ENCODE results near the gene SMPD3.
A peak's percentile ranks its signal among the peaks of the same experiment; 100 is the strongest.
"Not testable (repeated sequence)": the region's sequence is repeated elsewhere in the genome, so short reads cannot be mapped to it uniquely, and the experiment has no call there.

Gene SMPD3

GRCh38 chr16:68448360-68448970 is at the start of gene SMPD3:
TSS of gene SMPD3 (minus strand) at chr16:68448508. CDS start at chr16:68372181, 76,327 bp downstream.
- DNase-seq (ENCODE audit: low read depth): peak; percentile 98

GRCh38 chr16:68496689-68497088 is 48.4 kb upstream of the SMPD3 start:
- no peak for DNase-seq (ENCODE audit: low read depth)

- not testable (repeated sequence) for DNase-seq (ENCODE audit: low read depth)
Measured at GRCh38 chr16:68494261-68494660, 46.0 kb upstream of the SMPD3 start.

DNA sequence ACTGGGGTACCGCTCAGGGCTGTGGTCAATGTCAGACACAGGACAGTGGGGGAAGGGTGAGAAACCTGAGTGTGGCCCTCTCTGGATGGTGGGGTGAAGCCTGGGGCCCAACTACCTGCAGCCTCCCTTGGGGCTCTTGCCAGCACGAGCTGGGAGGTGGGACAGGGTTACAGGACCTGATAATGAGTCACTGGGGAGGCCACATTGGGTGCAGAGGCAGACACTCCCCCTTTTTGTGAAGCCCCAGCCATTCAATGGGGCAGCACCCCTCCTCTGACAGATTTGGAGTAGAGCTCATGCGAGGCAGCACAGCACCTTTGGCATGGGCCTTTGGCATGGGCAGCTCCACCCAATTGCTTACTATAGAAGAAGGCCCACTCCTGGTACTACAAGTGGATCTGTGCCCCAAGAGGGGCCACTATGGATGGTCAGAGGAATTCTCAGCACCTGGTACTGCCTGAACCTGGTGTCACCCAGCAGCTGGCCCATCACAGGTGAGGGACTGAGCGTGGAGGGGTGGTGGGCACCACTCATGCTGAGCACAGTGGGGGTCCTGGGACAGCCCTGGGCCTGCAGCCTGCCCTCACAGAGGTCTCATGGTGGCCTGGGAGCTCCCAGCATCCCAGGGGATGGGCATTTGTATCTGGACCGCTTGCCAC is 45.2 kb upstream of the SMPD3 start:
- no peak for DNase-seq (ENCODE audit: low read depth)

GRCh38 chr16:68492543-68493411 is 44.5 kb upstream of the SMPD3 start:
- DNase-seq (ENCODE audit: low read depth): no peak

GRCh38 chr16:68492151-68492542 is 43.8 kb upstream of the SMPD3 start:
- no peak for DNase-seq (ENCODE audit: low read depth)

GRCh38 chr16:68491576-68491950 is 43.3 kb upstream of the SMPD3 start:
- DNase-seq (ENCODE audit: low read depth): no peak

DNA sequence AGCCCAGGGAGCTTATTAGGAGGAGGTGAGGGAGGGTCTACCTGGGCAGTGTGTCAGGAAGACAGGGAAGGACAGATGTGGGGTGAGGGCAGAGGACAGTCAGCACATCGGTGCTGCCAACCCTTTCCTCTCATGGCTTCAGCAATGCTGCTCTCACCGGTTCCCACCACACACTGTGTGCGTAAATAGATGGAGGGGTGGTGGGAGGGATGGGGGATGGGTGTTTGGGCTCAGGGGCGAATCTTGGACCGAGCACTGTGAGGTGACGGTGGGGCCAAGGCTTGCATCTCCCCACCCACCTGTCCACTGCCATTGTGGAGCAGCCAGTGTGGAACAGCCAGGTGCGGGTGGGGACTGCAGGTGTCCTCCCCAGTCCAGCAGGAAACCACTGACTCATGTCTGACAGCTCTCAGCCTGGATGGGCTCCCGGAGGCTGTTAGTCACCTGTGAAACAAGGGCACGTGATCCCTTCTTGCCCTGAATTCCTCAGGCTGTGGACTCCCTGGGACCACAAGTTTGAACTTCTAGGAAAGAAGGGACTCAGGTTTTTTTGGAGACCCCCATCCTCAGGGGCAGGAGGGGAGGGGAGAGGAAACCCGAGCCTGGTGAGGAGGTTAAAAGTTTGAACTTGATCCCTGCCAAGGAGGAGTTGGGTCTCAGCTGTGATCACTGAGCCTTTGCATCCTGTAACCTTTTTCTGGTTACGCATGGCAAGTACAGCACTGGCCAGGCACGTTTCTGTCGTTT is 42.7 kb upstream of the SMPD3 start:
- DNase-seq (ENCODE audit: low read depth): no peak

GRCh38 chr16:68490358-68490757 is 42.0 kb upstream of the SMPD3 start:
- DNase-seq (ENCODE audit: low read depth): no peak

- no peak for DNase-seq (ENCODE audit: low read depth)
Measured at GRCh38 chr16:68488554-68488953, 40.2 kb upstream of the SMPD3 start.

DNA sequence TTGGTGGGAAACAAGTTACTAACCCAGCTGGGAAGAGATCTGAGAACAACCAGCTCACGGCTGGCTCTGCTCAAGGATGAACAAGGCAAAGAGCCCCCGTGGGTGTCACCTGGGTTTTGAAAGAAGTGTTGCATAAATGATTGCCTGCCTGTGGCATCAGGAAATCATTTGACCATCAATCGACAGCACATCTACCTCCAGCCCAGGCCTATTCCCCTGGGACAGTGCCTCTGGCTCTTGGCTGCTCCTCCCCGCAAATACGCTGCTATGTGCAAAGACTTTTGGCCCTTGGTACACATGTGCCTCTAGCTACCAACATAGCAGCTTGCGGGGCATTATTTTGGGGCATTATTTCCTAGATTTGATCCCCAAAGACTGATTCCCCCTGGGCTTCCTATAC is 39.4 kb upstream of the SMPD3 start:
- no peak for DNase-seq (ENCODE audit: low read depth)

DNA sequence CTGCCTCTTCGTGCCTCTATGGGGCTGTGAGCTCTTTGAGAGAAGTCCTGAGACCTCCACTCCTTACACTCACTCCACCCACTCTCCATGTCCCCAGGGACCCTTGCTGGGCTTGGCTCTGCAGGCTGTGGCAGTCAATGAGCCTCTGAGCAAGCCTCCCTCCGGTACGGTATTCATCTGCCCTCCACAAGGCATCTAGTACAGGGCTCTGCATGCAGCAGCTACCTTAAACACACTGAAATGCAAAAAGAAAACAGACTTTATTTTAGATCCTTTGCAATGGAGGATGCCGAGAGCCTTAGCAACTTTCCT is 38.9 kb upstream of the SMPD3 start:
- no peak for DNase-seq (ENCODE audit: low read depth)

DNA sequence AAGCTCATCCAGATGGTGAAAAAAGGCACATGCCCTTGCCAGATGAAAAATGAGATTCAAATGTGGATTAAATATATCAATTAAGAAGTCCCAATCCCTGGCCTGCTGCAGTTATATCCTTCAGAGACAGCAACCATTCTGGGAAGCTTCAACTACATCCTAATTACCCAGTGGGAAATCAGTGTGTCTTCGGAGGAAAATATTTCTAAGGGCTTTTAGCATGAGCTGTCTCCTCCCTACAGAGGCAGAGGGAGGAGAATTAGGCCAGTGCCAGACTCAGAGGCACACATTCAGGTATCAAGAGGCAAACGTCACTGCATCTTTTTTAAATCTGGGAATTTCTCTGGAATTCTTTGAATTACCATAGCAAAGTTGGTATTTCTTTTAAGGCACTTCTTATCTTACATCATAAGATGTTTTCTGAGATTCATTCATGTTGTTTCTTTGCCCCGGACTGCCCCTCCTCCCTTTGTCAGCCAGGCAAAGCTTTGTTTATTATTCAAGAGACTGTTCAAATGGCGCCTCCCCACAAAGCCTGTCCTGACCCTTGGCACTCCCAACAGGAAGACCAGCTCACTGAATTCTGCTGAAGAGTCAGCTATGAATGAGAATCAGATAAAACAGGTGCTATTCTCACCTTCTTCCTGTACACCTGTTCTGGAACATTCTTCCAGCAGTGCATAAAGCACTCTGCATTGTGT is 38.3 kb upstream of the SMPD3 start:
- DNase-seq (ENCODE audit: low read depth): no peak

GRCh38 chr16:68481636-68482035 is 33.3 kb upstream of the SMPD3 start:
- DNase-seq (ENCODE audit: low read depth): no peak

DNA sequence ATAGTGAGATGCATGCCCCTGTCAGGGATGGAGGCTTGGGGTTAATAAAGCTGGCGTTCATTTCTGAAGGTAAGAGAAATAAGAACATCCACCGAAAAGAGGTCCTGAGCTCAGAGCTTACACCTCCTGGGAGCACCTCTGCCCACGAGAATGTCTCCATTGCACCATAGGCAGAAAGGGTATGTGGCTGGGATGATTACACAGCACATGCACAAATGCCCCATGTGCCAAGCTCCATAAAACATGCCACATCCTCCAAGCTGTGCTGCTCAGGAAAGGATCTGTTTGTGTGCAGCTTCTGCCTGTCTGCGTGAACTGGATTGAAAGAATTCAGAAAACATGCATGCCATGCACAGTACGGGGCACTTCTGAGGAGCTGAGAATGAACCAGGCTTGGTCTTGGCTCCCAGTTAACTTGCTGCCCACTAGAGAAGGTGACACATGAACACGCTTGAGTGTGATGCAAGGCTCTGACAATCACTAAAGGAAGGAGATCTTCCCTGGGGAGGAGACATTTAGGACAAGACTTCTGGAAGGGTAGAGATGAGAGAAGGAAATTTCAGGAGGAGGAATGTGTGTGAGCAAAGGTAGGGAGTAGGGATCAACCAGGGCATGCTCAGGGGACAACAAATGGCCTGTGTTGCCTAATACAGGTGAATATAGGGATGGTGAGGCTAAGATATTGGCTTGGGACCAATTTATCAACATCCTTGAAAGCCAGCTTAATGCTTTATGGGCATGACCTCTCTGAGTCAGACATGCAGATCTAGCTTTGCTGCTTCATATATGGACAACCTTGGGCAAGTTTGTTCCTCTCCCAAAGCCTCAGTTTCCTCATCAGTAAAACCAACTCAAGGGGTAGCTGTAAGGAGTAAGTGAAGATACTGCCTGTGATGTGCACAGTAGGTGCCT is 32.0 kb upstream of the SMPD3 start:
- no peak for DNase-seq (ENCODE audit: low read depth)

DNA sequence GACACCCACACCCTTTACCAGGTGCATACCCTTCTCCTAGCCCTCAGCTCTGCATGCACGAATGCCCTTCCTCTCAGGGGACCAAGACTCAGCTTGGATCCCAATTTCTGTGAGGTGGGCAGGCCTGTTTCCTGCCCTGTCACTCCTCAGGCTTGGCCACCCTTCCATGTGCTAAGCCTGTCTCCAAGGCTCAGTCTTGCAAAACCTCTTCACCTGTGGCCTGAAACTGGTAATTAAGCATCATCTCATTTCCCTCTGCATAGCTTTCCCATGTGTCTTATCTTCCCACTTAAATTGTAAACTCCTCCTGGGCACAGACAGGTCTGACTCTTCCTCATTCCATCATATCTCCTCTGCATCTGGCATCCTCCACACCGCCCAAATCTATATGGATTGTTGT is 31.0 kb upstream of the SMPD3 start:
- no peak for DNase-seq (ENCODE audit: low read depth)

DNA sequence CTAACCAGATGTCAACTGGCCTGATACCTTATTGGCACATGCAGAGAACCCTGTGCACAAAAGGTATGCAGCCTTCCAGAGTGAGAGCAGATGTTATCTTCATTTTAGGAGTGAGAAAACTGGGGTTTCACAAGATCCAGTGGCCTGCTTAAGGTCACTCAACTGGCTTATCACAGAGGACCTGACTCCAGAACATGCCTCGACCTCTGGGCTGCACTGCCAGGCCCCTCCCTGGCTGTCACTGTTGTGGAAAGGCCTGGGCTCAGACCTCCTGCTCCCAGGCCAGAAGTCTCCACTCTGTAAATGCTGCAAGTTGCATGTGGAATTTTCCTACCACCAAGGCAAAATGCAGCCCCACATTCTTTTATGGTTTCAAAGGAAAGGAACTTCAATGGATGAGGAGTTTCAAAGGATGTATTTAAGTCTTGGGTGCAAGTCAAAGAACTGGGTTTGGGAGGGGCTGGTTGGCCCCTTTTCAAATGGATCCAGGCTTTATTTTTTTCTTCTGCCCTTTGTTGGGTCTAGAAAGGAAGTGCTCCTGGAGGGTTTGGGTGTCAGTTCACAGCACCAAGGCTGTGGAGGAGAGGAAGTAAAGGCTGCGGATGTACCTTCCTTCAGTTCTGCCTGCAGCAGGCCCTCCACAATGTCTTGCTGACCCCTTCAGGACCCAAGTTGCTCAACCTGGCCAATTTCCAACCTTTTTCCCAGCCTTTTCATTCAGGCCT is 30.4 kb upstream of the SMPD3 start:
- DNase-seq (ENCODE audit: low read depth): no peak

DNA sequence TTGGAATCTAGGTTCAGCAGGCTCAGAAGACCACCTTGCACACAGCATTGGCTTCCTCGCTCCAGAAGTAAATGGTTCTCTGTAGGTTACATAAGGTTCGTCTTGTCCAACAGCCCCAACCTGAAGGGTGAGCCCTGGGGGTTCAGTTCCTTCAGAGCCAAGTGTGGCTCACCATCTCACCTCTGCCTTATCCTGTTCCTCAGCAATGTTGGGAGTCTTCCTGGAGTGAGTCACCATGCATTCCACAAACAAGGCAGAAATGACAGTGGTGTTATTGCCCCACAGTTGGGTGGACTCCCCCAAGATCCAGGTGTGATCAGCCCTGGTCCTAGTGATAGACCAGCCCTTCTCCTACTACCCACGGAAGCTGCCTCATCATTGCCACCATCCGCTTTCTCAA is 26.8 kb upstream of the SMPD3 start:
- no peak for DNase-seq (ENCODE audit: low read depth)

DNA sequence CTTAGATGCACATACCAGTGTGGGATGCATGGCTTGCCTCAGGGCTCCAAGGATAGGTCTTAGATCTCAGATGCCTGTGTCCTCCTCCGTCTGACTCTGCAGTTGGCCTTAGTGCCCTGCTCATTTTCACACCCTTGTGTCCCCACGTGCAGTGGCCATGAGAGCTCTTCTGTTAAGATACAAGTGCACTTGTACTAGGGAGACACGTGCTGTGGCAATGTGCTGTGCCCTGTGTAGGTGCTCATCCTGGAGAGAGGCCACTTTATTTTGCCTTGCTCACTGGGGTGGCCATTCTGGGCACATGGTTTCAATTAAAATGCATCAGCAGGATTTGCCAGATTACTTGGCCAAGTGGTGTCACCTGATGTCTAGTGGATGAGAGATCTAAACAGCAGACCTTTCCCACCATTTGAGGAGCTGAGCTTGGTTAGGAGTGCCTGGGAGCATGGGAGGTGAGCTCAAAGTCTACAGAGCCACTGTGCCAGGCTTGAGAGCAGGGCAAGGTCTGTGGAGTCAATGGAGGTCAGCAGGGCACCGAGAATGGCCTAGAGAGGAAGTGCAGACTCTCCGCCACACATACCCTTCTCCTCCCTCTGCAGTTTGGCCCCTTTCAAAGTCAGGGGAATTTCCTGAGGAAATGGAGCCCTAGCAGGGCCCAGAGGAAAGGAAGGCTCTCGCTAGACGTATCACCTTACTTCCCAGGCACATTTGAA is 25.2 kb upstream of the SMPD3 start:
- DNase-seq (ENCODE audit: low read depth): no peak

DNA sequence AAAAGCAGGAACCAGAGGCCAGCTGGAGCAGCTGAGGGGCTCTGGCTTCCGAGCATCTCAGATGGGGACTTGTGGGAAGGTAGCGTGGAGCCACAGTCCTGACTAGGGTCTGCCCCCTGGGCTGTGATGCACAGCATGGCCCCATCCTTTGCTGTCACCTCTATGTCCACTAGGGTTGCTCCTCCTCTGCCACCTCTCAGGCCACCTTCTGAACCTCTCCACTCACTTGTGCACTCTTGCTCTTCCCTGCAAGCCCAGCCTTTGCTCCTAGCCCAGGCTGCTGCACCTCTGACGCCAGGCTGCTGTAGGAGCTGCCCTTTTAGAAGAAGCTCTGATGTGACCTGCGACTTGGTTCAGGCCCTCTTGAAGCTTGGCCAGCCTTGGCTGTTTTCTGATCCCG is 24.3 kb upstream of the SMPD3 start:
- no peak for DNase-seq (ENCODE audit: low read depth)

All from activated T-cell treated with anti-CD3 and anti-CD28 coated beads for 1 hour (primary cell).